Astrocyte (in vitro differentiated cells and primary cell): Measurements from ENCODE around the gene SLC35A3. TPM values are rescaled to one million over a fixed set of nuclear protein-coding genes. Genes with fewer than 3 reads are reported as not detected.

Experiments used
- DNase-seq: peaks from one replicate; pipeline ENCODE4 v3.0.0-alpha.2; 2010; ENCODE audit warnings: low read depth
- FAIRE-seq: peaks from 2 replicates; lab custom pipeline; 2011; peaks lifted over from hg19 to GRCh38; lab: Jason Lieb, UNC
- H2AFZ ChIP-seq: 2 replicates; pipeline ENCODE4 v1.6.0; 2012; ENCODE audit warnings: low read depth, low read length, inconsistent platforms
- H3K27ac ChIP-seq: 2 replicates; pipeline ENCODE4 v1.5.1; 2011; ENCODE audit warnings: low read depth, low read length, inconsistent platforms
- H3K27me3 ChIP-seq: 2 replicates; pipeline ENCODE4 v1.6.0; 2011; ENCODE audit warnings: low read length, inconsistent platforms; ENCODE audit not compliant: insufficient read depth
- H3K36me3 ChIP-seq: 2 replicates; pipeline ENCODE4 v1.5.1; 2011; ENCODE audit warnings: low read length, inconsistent platforms; ENCODE audit not compliant: insufficient read depth
- H3K4me1 ChIP-seq: 2 replicates; pipeline ENCODE4 v1.5.1; 2011; ENCODE audit warnings: low read length, inconsistent platforms; ENCODE audit not compliant: insufficient read depth
- H3K4me2 ChIP-seq: 2 replicates; pipeline ENCODE4 v1.6.0; 2012; ENCODE audit warnings: low read length, inconsistent platforms
- H3K4me3 ChIP-seq: 2 replicates; pipeline ENCODE4 v1.5.1; 2011; ENCODE audit warnings: low read depth, mild to moderate bottlenecking, low read length, inconsistent platforms; ENCODE audit not compliant: insufficient read depth
- H3K79me2 ChIP-seq: 2 replicates; pipeline ENCODE4 v1.6.0; 2012; ENCODE audit warnings: mild to moderate bottlenecking, low read length, inconsistent platforms; ENCODE audit not compliant: insufficient read depth
- H3K9ac ChIP-seq: 2 replicates; pipeline ENCODE4 v1.6.0; 2012; ENCODE audit warnings: mild to moderate bottlenecking, low read length, inconsistent platforms
- H3K9me3 ChIP-seq: 2 replicates; pipeline ENCODE4 v1.5.1; 2012; ENCODE audit warnings: low read depth, mild to moderate bottlenecking, low read length, inconsistent platforms; ENCODE audit not compliant: insufficient read depth
- H4K20me1 ChIP-seq: 2 replicates; pipeline ENCODE4 v1.6.0; 2012; ENCODE audit warnings: low read length, inconsistent platforms; ENCODE audit not compliant: insufficient read depth
- H3K27ac Mint-ChIP-seq: one replicate; pipeline ENCODE4 v1.8.0; 2021; ENCODE audit warnings: mild to moderate bottlenecking, mixed read lengths; ENCODE audit not compliant: unreplicated experiment
- H3K27me3 Mint-ChIP-seq: one replicate; pipeline ENCODE4 v1.8.0; 2021; ENCODE audit warnings: low read depth, mixed read lengths; ENCODE audit not compliant: unreplicated experiment
- H3K36me3 Mint-ChIP-seq: one replicate; pipeline ENCODE4 v1.8.0; 2021; ENCODE audit warnings: low read depth, mixed read lengths; ENCODE audit not compliant: unreplicated experiment
- H3K4me1 Mint-ChIP-seq: one replicate; pipeline ENCODE4 v1.8.0; 2021; ENCODE audit warnings: low read depth, mixed read lengths; ENCODE audit not compliant: unreplicated experiment
- H3K4me3 Mint-ChIP-seq: one replicate; pipeline ENCODE4 v1.8.0; 2021; ENCODE audit warnings: mild to moderate bottlenecking, moderate library complexity, mixed read lengths; ENCODE audit not compliant: unreplicated experiment
- H3K9me3 Mint-ChIP-seq: one replicate; pipeline ENCODE4 v1.8.0; 2021; ENCODE audit warnings: mild to moderate bottlenecking, mixed read lengths; ENCODE audit not compliant: unreplicated experiment
- EZH2 ChIP-seq: IDR thresholded peaks from 2 replicates; pipeline ENCODE4 v1.6.1; 2012; ENCODE audit warnings: mild to moderate bottlenecking, low read length, inconsistent platforms; ENCODE audit not compliant: insufficient read depth
- total RNA-seq: library from RNA; stranded (reverse); gene quantifications from 2 replicates; pipeline ENCODE4 v1.2.1, GENCODE V29; 2021
- TF ChIP-seq, protein P1 (sequence below): IDR thresholded peaks from 2 replicates; pipeline ENCODE4 v1.5.1; 2011; ENCODE audit warnings: low read depth, mild to moderate bottlenecking, inconsistent platforms, low read length, moderate library complexity; ENCODE audit not compliant: insufficient read depth

Gene SLC35A3
- total RNA-seq, 1 donor from 2014 or later, result 20.5 TPM

DNA sequence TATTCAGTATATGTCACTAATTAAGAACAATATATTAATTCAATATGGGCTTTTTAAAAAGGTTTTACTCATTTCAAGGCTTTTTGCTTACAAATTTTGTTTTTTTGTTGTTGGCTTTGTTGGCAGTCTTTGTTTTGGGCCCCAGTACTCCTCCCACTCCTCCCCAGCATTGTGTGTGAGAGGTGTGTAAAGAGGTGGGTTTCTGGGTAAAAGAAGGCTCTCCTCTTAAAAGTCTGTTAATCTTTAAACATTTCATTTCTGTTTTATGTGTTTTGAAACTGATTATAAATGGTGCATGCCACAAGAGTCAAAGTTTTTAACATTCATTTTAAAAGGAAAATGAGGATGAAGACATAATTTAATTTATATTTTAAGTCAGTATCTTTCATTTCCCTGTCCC, 83.3 kb downstream of the SLC35A3 start:
- no peak overlapping the region for H3K27ac Mint-ChIP-seq
- Histone ChIP-seq H2AFZ (no peak overlapping the region), H3K9me3 (no peaks in the 10 kb centered on the region), H3K36me3 (peaks cover 3% of the 10 kb centered on the region), H4K20me1 (peaks cover 46% of the 10 kb centered on the region), H3K27ac (no peak overlapping the region), H3K4me3 (no peak overlapping the region), H3K79me2 (peaks cover 75% of the 10 kb centered on the region), H3K9ac (no peak overlapping the region), H3K27me3 (no peaks in the 10 kb centered on the region), H3K4me1 (no peaks in the 10 kb centered on the region), H3K4me2 (no peak overlapping the region)
- H3K4me1 Mint-ChIP-seq, result peaks cover 12% of the 10 kb centered on the region
- TF ChIP-seq, protein P1, sequence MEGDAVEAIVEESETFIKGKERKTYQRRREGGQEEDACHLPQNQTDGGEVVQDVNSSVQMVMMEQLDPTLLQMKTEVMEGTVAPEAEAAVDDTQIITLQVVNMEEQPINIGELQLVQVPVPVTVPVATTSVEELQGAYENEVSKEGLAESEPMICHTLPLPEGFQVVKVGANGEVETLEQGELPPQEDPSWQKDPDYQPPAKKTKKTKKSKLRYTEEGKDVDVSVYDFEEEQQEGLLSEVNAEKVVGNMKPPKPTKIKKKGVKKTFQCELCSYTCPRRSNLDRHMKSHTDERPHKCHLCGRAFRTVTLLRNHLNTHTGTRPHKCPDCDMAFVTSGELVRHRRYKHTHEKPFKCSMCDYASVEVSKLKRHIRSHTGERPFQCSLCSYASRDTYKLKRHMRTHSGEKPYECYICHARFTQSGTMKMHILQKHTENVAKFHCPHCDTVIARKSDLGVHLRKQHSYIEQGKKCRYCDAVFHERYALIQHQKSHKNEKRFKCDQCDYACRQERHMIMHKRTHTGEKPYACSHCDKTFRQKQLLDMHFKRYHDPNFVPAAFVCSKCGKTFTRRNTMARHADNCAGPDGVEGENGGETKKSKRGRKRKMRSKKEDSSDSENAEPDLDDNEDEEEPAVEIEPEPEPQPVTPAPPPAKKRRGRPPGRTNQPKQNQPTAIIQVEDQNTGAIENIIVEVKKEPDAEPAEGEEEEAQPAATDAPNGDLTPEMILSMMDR, result no peak
- no peak for TF ChIP-seq EZH2
- no peak for DNase-seq
- no peak overlapping the region for H3K4me3 Mint-ChIP-seq
- H3K9me3 Mint-ChIP-seq, result no peaks in the 10 kb centered on the region
- H3K27me3 Mint-ChIP-seq, result no peaks in the 10 kb centered on the region
- no peak for FAIRE-seq
- peaks cover 1% of the 10 kb centered on the region for H3K36me3 Mint-ChIP-seq

DNA sequence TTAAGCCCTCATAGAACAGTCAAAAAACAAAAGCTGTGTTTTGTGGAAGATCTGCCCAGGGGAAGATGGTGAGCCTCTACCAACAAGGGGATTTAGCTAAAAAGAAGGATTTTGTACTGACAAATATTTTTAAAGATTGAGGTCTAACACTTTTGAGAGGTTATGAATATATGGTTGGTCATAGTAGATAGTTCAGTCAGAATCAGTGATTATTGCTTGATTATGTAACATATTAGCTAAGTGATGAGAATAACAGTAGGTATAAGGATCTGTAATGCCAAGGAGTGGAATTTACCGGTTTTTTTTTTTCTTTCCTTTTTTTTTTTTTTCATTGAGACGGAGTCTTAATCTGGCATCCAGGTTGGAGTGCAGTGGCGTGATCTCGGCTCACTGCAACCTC, 83.9 kb downstream of the SLC35A3 start:
- Mint-ChIP-seq H3K9me3 (no peaks in the 10 kb centered on the region), H3K27ac (no peak overlapping the region), H3K4me3 (no peak overlapping the region), H3K4me1 (peaks cover 9% of the 10 kb centered on the region), H3K27me3 (no peaks in the 10 kb centered on the region), H3K36me3 (peaks cover 1% of the 10 kb centered on the region)
- no peak overlapping the region for H3K27ac ChIP-seq
- peaks cover 3% of the 10 kb centered on the region for H3K36me3 ChIP-seq
- no peak overlapping the region for H3K4me3 ChIP-seq
- no peak for FAIRE-seq
- peaks cover 75% of the 10 kb centered on the region for H3K79me2 ChIP-seq
- H4K20me1 ChIP-seq, result peaks cover 40% of the 10 kb centered on the region
- H3K9me3 ChIP-seq, result no peaks in the 10 kb centered on the region
- no peaks in the 10 kb centered on the region for H3K4me1 ChIP-seq
- H2AFZ ChIP-seq, result no peak overlapping the region
- H3K4me2 ChIP-seq, result no peak overlapping the region
- H3K27me3 ChIP-seq, result no peaks in the 10 kb centered on the region
- no peak overlapping the region for H3K9ac ChIP-seq
- no peak for DNase-seq
- TF ChIP-seq EZH2, result no peak

DNA sequence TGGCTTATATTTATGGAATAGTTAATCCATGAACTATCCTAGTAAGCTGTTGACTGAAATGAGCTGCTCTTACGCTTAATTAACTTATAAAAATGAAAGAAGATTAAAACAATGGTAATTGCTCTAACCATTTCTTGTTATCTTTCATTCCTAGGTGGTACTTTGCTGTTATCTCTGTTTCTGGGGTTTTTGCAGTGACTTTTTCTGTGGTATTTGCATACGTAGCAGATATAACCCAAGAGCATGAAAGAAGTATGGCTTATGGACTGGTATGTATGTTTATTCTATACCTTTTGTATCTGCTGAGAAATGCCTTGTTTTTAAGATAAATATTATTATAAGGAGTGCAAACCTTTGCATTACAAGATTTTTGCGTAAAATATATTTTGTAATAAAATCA, 91.9 kb downstream of the SLC35A3 start:
- Histone ChIP-seq H3K9ac (no peak overlapping the region), H3K9me3 (no peaks in the 10 kb centered on the region), H3K79me2 (peaks cover 38% of the 10 kb centered on the region), H3K27me3 (no peaks in the 10 kb centered on the region), H4K20me1 (peaks cover 17% of the 10 kb centered on the region), H3K4me3 (no peak overlapping the region), H3K4me2 (no peak overlapping the region), H2AFZ (no peak overlapping the region), H3K27ac (no peak overlapping the region), H3K36me3 (peaks cover 22% of the 10 kb centered on the region), H3K4me1 (no peaks in the 10 kb centered on the region)
- TF ChIP-seq EZH2, result no peak
- TF ChIP-seq, protein P1, result no peak
- FAIRE-seq (no peak), DNase-seq (no peak)
- Mint-ChIP-seq H3K4me1 (no peaks in the 10 kb centered on the region), H3K27ac (no peak overlapping the region), H3K27me3 (no peaks in the 10 kb centered on the region), H3K36me3 (peaks cover 6% of the 10 kb centered on the region), H3K4me3 (no peak overlapping the region), H3K9me3 (no peaks in the 10 kb centered on the region)
